GM21737 (cell line): ENCODE data around the gene MXD4.

Experiments
- ATAC-seq: cut with Tn5 transposase; IDR thresholded peaks from one replicate; pipeline ENCODE4 v1.9.1; 2021; ENCODE audit warnings: mild to moderate bottlenecking, moderate library complexity; ENCODE audit not compliant: unreplicated experiment

Gene MXD4

DNA sequence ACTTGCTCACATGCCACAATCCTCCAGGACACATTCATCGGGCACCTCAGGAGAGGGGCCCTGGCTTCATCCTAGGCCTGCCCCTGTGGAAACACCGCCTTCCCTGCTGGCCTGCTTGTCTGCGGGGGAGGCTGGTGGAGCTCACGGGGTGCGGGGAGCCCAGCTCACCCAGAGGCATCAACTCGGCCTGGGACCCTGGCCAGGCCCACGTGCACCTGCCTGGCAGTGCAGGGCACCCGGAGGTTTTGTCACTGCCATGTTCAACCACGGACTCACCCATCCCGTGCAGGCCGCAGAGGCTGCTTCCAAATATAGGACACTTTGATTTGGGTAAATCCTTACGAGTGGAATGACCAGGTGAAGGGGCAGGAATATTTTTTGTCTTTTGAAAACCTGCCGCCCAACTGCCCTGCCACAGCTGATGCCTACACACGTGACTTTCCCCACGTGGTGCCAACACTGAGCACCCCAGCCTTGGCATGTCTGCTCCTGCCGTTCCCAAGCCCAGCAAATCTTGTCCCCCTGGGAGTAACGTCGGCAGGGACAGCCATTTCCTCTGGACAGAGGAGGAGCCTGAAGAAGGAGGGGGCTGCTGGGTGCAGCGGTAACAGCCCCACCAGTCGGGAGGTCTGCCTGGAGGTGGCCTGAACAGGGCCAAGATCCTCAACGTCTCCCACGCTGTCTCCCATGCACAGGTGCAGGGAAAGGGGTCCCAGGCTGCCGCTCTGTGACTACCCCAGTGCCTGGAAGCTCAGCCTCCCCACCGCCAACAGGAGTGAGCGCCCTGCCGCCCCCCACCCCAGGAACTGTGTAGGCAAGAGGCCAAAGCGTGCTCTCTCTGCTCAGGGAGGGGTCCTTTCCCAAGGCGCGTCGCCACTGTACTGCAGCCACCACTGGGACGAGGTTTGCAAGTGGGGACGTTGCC lies 8.5 kb downstream of the MXD4 start:
- ATAC-seq = no peak

DNA sequence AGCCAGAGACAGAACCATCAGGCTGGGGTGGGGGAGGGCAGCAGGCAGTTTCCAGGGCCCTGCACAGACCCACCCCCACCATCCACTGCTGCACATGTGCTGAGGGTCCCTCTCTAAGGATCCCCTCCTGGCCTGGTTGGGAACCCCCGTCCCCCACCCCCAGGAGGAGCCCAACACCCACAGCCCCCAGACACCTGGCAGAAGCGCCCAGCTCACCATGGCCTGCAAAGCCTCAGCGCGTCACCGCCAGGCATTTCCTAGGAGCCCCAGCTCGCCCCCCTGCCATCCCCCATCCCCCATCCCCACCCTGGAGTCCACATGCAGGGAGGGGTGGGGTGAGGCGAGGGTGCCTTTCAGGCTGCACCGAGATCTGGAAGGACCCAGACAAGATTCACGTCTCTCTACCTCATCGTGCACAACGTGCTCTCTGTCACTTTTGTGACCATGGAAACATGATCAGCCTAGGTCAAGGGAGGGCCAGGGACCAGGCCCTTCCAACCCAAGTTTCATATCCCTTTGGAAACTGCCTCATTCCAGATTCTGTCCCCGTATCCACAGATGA lies 9.3 kb downstream of the MXD4 start:
- no peak for ATAC-seq

DNA sequence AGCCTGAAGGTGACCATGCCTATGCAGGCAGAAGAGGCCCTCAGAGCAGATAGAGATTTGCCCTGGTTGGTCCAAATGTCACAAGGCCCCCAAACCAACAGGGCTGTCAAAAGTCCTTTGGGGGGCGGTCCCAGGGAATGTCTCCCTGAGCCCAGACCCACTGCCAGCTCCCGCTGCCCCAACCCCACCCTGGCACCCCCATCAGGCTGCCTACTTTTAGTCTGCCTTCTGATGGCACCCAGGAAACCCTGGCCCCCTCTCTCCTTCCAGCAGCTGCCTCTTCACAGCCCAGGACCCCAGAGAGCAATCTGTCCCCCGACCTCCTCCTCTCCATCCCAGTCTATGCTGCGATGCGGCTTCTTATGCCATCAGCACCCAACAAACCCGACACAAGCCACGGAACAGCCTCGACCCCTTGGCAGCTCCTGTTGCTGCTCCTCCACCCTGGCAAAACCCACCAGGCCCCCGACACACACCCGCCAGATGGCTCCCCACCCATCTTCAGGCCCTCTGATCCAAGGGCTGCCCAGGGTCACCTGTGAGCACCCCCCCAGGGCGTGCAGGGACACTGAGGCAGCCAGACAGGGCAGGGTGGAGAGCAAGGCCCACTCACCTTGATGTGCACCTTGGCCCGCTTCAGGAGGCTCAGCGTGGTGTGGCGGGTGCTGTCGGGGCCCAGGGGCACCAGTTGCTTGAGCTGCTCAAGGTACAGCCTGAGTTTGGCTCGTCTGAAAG lies 9.9 kb downstream of the MXD4 start:
- ATAC-seq = no peak

DNA sequence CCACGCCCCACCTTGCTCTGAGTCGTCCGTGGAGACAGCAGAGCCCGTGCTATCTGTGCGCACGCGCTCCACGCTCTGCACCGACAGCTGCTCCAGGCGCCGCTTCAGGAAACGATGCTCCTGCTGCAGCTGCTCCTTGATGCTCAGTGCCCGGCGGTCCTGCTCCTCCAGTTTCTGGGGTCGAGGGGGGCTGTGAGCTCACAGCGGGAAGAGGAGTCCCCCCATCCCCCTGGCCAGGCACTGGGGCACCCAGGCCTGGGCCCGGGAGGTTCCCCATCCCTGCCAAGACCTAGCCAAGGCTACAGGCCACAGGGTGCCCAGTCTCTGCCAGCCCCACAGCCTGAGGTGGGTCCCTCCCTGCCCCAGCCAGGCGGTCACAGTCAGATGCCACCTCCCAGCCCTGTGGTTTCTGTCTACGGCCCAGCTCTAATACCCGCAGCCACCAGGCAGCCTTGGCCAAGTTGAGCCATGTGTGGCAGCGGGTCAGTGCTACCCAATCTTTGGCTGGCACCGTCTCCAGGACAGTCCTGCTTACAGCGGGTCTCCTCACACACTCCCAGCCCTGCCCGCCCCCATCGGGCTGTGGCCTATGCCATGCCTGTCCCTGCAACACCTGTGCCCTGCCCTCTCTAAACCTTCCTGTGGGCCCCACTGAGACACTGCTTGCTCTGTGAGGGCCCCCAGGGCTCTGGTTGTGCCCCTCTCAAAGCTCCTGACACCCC lies 10.7 kb downstream of the MXD4 start:
- ATAC-seq = no peak

DNA sequence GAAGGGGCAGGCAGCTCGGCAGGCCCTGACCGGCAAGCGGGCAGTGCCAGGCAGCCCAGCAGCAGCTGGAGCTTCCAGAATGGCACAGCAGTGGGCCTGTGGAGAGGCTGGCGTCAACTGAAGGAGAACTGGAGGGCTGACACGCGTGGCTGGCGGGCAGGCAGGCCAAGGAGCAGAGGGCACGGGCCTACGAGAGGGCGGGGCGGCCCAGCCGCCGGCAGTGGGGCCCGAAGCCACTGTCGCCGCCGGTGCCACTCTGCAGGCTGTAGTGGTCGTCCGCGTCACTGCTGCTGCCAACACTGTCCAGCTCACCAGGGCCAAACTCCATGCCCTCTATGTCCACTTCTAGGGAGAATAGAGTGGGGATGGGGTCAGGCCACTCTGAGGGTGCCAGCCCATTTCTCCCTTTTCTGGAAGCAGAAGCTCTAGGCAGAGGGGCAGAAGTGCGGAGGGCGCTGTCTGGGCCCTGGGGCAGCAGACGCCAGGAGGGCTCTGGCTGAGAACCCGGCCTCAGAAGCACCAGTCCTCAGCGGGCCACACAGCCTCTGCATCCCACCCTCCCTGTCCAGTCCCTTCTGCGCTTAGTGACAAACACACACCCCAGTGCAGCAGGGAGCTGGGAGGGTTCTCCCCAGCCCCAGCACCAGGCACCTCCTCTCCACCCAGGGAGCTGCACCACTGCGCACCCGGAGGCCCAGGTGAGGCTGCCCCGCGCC lies 11.4 kb downstream of the MXD4 start:
- ATAC-seq = no peak

DNA sequence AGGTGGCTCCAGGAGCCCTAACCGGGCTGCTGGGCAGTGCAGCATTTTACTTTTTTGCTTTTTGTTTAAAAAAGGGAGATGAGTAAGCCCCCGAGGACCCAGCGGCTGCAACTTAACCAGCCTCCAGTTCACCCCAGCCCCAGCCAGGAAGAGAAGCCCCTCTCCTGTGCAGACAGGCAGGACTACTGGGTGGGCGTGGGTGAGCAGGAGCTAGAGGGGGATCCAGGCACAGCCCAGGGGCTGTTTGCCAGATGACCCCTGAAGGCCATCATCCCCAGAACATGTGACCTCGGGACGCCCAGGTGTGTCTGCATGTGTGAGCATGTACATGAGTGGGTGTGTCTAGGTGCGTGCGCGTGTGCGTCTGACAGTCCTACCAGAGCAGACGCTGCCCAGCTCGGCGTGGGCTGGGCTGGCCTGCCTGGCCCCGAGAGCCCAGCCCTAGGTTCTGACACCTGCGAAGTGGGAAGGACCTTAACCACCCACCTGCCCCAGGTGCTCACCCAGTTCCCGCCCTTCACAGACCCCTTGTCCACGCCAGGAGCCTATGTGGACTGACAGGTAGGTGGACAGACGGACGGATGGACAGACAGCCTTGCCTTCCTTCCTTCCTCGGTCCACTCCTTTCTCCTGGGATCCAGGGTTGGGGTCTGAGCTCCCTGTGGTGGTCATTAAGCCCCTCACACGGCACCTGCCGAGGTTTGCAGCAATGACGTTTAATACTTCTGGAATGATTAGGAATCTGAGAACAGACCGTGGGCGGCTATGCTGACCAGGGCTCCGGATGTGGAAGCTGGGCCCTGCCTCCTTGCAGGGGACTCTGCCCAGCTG lies 12.2 kb downstream of the MXD4 start:
- ATAC-seq = no peak

DNA sequence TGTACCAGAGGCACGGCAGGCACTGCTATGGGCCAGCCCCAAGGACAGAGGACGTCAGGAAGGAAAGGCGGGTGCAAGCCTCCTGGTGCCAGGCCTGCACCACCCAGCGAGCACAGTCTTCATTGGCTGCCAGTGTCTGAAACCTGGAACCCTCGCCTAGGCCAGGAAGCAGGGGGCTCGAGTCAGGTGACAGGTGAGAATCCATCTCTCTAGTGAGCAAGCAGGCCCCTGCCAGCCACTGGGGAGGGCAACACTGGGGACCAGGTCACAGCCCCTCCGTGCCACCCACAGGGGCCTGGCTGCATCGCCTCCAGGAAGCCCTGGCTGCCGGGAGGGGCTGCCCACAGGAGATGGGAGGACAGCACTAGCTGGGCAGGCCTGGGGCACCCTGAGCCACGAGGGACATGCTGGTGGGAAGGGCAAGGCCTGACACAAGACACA lies 13.1 kb downstream of the MXD4 start:
- no peak for ATAC-seq

DNA sequence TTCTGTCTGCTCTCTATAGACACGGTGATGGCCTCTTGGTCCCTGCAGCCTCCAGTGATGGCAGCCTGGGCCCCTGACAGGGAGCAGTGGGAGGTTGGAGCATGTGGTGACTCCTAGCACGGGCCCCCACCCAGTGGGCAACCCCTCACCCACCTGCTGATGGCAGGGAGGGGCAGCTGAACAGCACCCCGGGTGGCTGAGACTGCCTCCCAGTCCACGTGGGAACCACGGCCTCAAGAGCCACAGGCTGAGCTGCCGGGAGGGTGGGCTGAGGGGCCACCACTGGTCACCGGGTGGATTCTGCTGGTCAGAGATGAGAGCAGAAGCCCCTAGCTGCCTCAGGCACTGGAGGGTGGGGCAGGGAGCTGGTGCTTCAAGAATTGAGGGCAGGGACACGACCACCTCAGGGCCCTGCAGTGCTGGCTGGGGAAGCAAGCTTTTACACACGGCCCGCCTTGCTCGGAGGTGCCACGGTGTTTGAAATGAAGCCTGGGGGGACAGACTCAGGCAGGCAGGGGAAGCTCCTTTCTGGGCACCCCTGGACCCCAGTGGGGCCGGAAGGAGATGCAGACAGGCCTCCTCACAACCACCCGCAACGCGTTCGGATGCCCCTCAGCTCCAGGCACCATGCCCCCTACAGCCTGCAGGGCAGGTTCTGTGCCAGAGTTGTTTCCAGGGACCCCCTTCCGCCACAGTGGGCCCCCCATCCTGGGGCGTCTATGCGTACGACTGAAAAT lies 13.7 kb downstream of the MXD4 start:
- ATAC-seq = no peak

DNA sequence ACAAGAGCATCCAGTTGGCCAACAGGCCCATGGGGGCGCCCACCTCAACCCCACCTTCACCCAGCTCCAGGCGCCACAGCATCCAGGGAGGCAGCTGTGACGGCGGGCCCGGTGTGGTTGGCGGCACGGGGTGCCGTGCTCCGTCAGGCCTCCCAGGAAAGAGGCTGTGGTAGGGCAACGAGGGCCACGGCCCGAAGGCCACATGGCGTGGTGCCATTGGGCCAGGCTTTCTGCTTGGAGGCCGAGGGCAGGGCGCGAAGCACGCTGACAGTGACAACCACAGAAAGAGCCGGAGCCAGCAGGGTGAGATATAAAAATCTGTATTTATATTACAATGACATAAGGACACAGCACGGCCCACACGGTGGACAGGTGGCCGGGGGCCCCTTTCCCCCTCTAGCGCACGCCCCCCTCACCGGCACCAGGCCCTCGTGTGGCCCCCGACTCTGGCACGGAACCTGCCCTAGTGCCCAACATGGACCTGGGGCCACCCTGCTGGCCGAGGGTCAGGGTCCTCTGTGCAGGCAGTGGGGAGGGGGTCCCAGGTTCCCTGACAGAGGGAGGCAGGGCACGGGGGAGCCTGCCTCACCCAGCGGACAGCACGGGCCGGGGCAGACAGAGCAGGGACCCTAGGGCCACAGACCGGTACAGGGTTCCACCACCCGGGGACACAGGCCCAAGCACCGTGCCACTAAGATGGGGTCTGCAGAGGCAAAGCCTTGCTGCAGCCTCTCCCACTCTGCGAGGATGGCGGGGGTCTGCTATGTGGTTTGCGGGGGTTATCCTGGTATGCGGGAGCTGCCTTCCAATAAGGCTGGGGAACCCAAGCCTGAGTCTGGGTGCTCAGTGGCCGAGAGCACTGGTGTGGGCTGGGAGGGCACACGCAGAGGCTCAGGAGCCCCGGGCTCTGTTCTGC lies 14.5 kb downstream of the MXD4 start:
- ATAC-seq = no peak

DNA sequence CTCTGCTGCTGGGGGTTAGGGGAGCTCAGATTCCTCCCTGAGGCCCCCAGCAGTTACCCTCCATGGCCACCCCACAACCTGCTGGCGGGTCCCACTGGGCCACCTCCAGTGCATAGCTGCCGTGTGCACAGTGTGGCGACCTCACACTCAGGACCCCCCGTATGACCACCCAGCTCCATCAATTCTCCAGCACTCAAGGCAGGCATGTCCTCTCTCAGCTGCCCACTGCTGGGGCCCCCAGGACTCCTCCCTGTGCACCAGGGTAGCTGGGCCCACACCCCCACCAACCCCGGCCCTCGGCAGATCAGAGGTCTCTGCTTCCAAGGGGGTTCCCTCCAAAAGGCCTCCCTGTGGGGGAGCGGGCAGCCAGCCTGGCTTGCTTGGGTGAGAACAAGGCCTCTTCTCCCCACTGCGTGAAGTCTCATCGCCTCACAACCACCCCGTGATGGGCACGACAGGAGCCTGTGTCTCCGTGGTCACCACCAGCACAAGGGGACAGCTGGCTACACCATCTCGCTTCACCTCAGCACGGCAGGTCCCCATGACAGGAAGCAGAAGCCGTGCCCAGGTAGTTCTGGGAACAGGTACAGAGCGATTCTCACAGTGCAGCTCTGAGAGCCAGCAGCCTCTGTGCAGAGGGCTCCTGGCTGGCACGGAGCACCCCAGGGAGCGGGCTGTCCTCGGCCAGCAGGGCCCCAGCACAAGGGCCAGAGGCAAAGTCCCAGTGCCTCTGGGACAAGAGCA lies 15.4 kb downstream of the MXD4 start:
- no peak for ATAC-seq

DNA sequence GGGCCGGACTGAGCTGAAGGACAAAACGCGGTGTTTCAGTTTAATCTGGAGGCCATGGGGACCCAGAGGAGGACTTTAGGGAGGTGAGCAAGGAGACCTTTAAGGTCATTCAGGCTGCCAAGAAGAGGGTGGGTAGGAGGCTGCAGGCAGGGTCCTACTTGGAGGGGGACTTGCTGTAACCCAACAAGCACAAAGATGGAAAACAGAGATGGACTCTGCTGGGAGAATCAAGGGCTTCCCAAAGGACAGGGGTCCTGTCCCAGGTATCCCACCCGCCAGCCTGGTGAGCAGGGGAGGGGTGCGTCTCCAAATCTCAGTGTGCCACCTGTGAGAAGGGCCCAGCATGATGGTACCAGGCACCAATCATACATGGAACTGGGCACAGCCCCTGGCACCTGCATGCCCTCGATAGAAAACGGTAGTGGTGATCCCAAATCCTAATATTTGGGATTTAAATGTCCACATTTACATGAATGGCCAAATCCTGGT lies 16.1 kb downstream of the MXD4 start:
- no peak for ATAC-seq

DNA sequence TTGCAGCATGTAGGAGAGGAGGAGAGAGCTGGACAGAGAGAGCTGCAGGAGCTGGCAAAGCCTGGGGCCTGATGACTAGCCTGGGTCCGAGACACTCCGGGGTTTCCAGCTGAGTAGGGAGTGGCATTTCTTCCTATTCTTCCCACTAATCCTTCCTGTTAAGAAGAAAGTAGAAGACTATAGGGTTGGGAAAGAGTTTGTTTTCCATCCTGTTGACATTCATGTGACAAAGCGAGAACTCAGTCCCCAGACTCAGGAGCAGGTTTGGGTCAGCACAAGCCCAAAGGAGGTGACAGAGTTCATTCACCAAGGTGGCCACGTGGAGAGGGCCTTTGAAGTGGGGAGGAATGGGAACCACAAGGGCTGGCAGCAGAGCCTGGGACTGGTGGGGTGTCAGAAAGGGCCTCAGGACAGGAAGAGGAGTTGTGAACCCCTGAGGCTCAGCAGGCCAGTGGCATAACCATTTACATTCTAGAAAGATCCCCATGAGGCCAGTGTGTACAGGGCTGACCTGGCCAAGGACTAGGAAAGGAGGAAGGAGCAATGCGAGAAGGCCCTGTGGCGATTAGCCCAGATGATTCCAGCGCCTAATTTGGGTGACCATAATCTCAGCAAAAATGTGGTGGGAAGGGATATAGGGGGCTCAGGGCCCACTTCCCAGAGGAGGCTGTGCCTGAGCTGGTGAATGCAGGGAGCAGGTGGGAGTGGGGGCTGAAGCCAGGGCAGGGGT lies 16.7 kb downstream of the MXD4 start:
- ATAC-seq = no peak

DNA sequence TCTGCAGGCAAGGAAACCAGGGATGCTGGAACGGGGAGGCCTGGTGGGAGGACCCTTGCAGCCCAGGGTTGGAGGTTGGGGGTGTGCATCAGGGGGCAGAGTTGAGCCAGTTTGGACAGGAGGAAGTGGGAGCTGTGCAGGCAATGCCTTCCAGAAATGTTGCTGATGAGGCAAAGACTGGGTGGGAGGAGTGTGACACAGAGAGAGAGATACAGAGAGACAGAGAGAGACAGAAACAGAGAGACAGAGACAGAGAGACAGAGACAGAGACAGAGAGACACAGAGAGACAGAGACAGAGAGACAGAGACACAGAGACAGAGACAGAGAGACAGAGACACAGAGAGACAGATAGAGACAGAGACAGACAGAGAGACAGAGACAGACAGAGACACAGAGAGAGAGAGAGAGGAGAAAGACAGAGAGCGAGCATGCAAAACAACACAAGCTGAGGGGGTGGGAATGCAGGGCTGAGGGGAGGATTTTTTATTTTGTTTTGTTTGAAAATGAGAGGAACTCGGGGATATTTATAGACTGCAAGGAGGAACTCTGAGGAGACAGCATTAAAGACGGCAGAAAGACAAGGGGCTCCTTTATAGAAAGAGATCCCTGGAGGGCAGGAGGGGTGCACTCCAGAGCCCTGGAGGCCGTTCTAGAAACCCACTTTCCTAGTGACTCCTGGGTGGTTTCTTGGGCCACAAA lies 18.1 kb downstream of the MXD4 start:
- no peak for ATAC-seq

DNA sequence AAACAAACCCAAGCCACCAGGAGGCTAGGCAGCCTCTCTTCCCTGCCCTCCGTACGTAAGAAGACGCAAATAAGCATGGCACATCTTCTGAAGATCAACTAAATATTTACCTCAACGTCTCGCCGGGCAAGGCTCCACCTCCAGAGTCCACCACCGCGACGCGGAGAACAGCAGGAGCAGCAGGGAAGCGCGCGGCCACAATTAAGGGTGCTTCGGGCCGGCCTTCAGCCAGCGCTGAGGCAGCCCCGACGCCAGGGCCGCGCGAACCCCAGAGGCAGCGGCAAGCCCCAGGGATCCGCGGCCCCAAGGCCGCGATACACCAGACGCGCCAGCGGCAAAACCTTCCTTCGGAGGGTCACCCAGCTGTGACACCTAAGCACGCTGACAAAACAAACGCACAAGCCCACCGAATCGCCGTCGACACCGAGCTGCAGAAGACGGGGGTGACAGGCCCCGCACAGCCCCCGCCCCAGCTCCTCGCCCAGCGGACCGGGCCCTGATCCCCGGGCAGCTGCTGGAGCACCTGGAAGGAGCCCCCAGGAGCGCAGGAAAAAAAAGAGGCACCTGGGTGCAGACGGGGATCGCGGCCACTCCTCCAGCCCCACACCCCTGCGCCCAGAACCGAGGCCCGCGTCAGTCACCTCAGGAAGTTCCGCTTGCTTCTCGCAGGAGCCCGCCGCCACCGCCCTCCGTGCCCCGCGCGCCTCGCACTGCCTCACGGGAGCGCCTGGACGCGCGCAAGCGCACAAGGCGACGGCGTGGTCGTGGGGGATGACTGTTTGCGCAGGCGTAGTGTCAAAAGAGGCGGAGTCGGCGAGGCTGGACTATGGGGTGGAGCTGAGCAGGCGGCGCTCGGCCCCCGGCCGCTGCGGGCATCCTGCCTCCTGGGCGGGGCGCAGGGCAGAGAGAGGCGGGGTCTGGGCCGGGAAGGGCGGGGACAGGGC lies 20.2 kb downstream of the MXD4 start, which contains the start of the genes HAUS3 and POLN:
Gene HAUS3 (minus strand): TSS at position 712 of the 944 bp plus-strand sequence. CDS start 1,175 bp downstream, outside the sequence.
Gene POLN (minus strand): TSS at position 712 of the 944 bp plus-strand sequence. CDS start 12,890 bp downstream, outside the sequence.
- peak; percentile 86 for ATAC-seq
